K562 (cell line): ENCODE data around the gene EXOC3L1. TPM values are rescaled to one million over a fixed set of nuclear protein-coding genes. Genes with fewer than 3 reads are reported as not detected.
A peak's percentile ranks its signal among the peaks of the same experiment; 100 is the strongest.

ENCODE experiments used
- ATF1 ChIP-seq, 2 experiments: fragments of 450-650 bp in 1 of 2; IDR thresholded peaks; 2 replicates each; pipeline ENCODE4 v1.6.1; 2016; ENCODE audit warnings: missing compliant biosample characterization in 1 of 2, missing genetic modification characterization in 1 of 2
- DNMT1 ChIP-seq: fragments of 450-650 bp; IDR thresholded peaks from 2 replicates; pipeline ENCODE4 v1.6.1; 2016; ENCODE audit warnings: antibody characterized with exemption, mild to moderate bottlenecking
- GABPB2 ChIP-seq: fragments of 250-450 bp; sonication (Bioruptor Pico); conservative IDR thresholded peaks from 2 replicates; pipeline ENCODE4 v1.5.1; 2021; ENCODE audit warnings: mild to moderate bottlenecking
- HDAC3 ChIP-seq: fragments of 450-650 bp; IDR thresholded peaks from 2 replicates; pipeline ENCODE4 v1.6.1; 2018; ENCODE audit warnings: borderline replicate concordance, mild to moderate bottlenecking, moderate library complexity; ENCODE audit not compliant: partially characterized antibody
- HNRNPUL1 ChIP-seq: fragments of 200-400 bp; formaldehyde crosslinking; IDR thresholded peaks from 2 replicates; pipeline ENCODE4 v1.6.1; 2017; ENCODE audit warnings: low read length
- NFXL1 ChIP-seq: fragments of 450-650 bp; formaldehyde crosslinking; IDR thresholded peaks from 2 replicates; pipeline ENCODE4 v1.4.0; 2021; ENCODE audit warnings: mild to moderate bottlenecking
- PCBP2 ChIP-seq: fragments of 200-400 bp; formaldehyde crosslinking; IDR thresholded peaks from 2 replicates; pipeline ENCODE4 v1.6.1; 2018; ENCODE audit warnings: low read length, low read depth, mild to moderate bottlenecking, moderate library complexity; ENCODE audit not compliant: poor library complexity, severe bottlenecking
- RAD21 ChIP-seq, 2 experiments: fragments of 250-450 bp in 1 of 2; fragments of 450-650 bp in 1 of 2; sonication (Bioruptor Pico) in 1 of 2; formaldehyde crosslinking in 1 of 2; IDR thresholded peaks in 1 of 2; conservative IDR thresholded peaks in 1 of 2; 2 replicates each; pipeline versions ENCODE4 v1.4.0 to v1.8.0; 2020 to 2022; ENCODE audit warnings: mild to moderate bottlenecking in 2 of 2, moderate library complexity in 1 of 2
- RBM22 ChIP-seq: fragments of 200-400 bp; formaldehyde crosslinking; IDR thresholded peaks from 2 replicates; pipeline ENCODE4 v1.6.1; 2018; ENCODE audit warnings: low read length, low read depth; ENCODE audit not compliant: poor library complexity, severe bottlenecking
- ZNF140 ChIP-seq: fragments of 250-450 bp; sonication (Bioruptor Pico); IDR thresholded peaks from 2 replicates; pipeline ENCODE4 v1.8.0; 2021; ENCODE audit warnings: moderate library complexity, mild to moderate bottlenecking, inconsistent platforms
- ZNF165 ChIP-seq: fragments of 250-450 bp; sonication (Bioruptor Pico); IDR thresholded peaks from 2 replicates; pipeline ENCODE4 v1.4.0; 2020; ENCODE audit warnings: borderline replicate concordance
- ZNF217 ChIP-seq: sonication (generic); formaldehyde crosslinking; IDR thresholded peaks from 2 replicates; pipeline ENCODE4 v1.8.0; 2022; ENCODE audit warnings: mild to moderate bottlenecking, missing genetic modification reagents
- ZNF347 ChIP-seq: fragments of 450-650 bp; formaldehyde crosslinking; IDR thresholded peaks from 2 replicates; pipeline ENCODE4 v1.4.0; 2020; ENCODE audit warnings: low read depth, mild to moderate bottlenecking, moderate library complexity
- polyA plus RNA-seq, 8 experiments: library from polyadenylated mRNA; depleted of rRNA in 4 of 8; stranded (reverse) in 5 of 8; unstranded in 3 of 8; fragments of >200 nt; fragmentation: Nextera tagmentation in 2 of 8; fragmentation: Illumina TruSeq in 1 of 8; extraction: Ambion mirVana in 2 of 8; extraction: Trizol in 1 of 8; gene quantifications; 2 replicates each; pipeline versions ENCODE4 v1.2.1 to v1.2.3, GENCODE V29; 2011 to 2014; ENCODE audit warnings: inconsistent platforms in 1 of 8, missing spikeins in 1 of 8
- total RNA-seq, 7 experiments: library from RNA; depleted of rRNA in 6 of 7; stranded (reverse); fragments of >200 nt in 6 of 7; fragmentation: Illumina TruSeq in 2 of 7; extraction: Trizol in 2 of 7; gene quantifications; 2 replicates each; pipeline versions ENCODE4 v1.2.1 to v1.2.3, GENCODE V29; 2011 to 2021; ENCODE audit warnings: low replicate concordance in 1 of 7
- TF ChIP-seq, protein P1 (sequence below): fragments of 200-800 bp; sonication (Bioruptor generic); IDR thresholded peaks from 2 replicates; pipeline ENCODE4 v1.6.1; 2017; ENCODE audit warnings: missing genetic modification characterization, missing compliant biosample characterization

Gene EXOC3L1
- total and polyA plus RNA-seq, 9 of the 15 experiments (the other 6 are each of a cell fraction or from before 2014, with no cell fraction given), result 0.08 TPM; not detected in 8

- TF ChIP-seq HDAC3, result no peak
- no peak for TF ChIP-seq NFXL1 (CRISPR knock-in tag)
- TF ChIP-seq ZNF140 (CRISPR knock-in tag), result no peak
- no peak for TF ChIP-seq ZNF347 (CRISPR knock-in tag)
- no peak for TF ChIP-seq DNMT1
- TF ChIP-seq GABPB2 (CRISPR knock-in tag), result no peak
- TF ChIP-seq PCBP2, result no peak
- no peak for TF ChIP-seq RAD21 (CRISPR knock-in tag; conservative IDR thresholded peaks at IDR 0.05 in 1 of 2, IDR thresholded peaks at IDR 0.05 in 1 of 2)
- TF ChIP-seq RBM22, result no peak
- peak; percentile 67; the same call in 1 of the 2 replicates for TF ChIP-seq ATF1 (CRISPR knock-in tag; IDR thresholded peaks at IDR 0.05)
- TF ChIP-seq ATF1 (tag; IDR thresholded peaks at IDR 0.05), result peak; percentile 98
- TF ChIP-seq, protein P1, sequence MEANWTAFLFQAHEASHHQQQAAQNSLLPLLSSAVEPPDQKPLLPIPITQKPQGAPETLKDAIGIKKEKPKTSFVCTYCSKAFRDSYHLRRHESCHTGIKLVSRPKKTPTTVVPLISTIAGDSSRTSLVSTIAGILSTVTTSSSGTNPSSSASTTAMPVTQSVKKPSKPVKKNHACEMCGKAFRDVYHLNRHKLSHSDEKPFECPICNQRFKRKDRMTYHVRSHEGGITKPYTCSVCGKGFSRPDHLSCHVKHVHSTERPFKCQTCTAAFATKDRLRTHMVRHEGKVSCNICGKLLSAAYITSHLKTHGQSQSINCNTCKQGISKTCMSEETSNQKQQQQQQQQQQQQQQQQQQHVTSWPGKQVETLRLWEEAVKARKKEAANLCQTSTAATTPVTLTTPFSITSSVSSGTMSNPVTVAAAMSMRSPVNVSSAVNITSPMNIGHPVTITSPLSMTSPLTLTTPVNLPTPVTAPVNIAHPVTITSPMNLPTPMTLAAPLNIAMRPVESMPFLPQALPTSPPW (CRISPR knock-in tag), result peak; percentile 87
- no peak for TF ChIP-seq ZNF165 (CRISPR knock-in tag)
- TF ChIP-seq ZNF217 (CRISPR knock-in tag), result no peak
- no peak for TF ChIP-seq HNRNPUL1
- TF ChIP-seq, all 486 proteins: peak for 103
Observed at GRCh38 chr16:67183627-67184452, 6.1 kb downstream of the EXOC3L1 start, which contains the start of gene MATCAP1 (continued).
